Measurements from ENCODE around the gene GAB3. TPM values are rescaled to one million over a fixed set of nuclear protein-coding genes. Genes with fewer than 3 reads are reported as not detected.

GAB3 gene
- total and polyA plus RNA-seq, 9 of the 15 experiments (the other 6 are each of a cell fraction or from before 2014, with no cell fraction given): 16.1 to 31.4 (median 20.2) TPM

DNA sequence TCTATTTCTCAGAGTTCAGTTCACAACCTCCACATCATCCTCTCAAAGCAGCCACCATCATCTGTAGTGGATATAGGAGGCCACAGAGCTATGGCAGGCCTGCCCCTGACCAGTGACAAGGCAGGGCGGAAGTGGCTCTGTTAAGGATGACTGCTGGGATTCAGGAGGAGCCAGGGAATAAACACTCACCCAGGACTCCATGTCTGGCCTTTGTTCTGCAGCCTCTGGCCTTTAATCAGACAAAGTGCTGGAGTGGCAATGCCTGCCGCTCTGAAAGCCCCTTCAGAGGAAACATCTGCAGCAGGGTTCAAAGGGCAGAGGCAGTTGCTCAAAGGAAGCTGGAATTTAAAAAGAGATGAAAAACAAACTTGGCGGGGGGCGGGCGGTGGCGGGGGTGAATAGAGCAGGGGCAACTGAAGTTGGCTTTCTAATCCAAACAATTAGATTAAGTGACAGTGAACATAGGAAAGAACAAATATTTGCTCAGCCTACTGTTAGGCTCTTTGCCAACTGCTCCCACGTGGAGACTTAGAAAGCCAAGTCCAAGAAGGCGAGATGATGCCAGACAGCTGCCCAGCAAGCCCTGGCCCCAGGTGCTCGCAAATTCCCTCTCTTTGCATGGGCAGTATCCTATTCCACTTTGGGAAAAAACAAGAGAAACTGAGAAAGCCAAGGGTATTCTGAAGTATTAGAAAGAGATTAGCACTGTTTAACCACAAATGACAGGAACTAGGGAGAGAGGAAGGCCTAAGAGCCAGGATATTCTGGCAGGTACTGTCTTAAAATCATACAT is 48.9 kb upstream of the GAB3 start:
- Histone ChIP-seq H2AFZ (ENCODE audit: low read depth, low read length) (no peak overlapping the region), H3K36me3 (ENCODE audit: control insufficient read depth, insufficient read depth, low read length) (peaks cover 72% of the 10 kb centered on the region), H3K4me1 (replicated peaks in 1 of 2; ENCODE audit: control insufficient read depth in 2 of 2, insufficient read depth in 2 of 2, low read length in 2 of 2) (peaks cover 22 to 44% of the 10 kb centered on the region in 2 experiments), H3K4me3 (peak overlapping the region; percentile 89), H3K9ac (ENCODE audit: insufficient read depth in 1 of 2, low read depth in 2 of 2, low read length in 2 of 2) (peak overlapping the region; percentile 82 to 91; a peak in 3 of 4 replicates), H3K9me1 (ENCODE audit: control insufficient read depth, insufficient read depth, low read length) (no peaks in the 10 kb centered on the region), H3K4me2 (ENCODE audit: insufficient read depth, low read length) (peak overlapping the region; percentile 75), H3K27ac (ENCODE audit: extremely low read depth, low read depth, low read length) (peak overlapping the region; percentile 100), H4K20me1 (replicated peaks; ENCODE audit: control insufficient read depth, insufficient read depth, low read length) (0 out of 2 replicates have a peak, but pooled peaks cover 8% of the 10 kb centered on the region), H3K79me2 (ENCODE audit: control insufficient read depth, insufficient read depth, low read length) (peaks cover 98% of the 10 kb centered on the region), H3K27me3 (ENCODE audit: control insufficient read depth in 2 of 2, insufficient read depth in 2 of 2, low read length in 2 of 2) (no peaks in the 10 kb centered on the region), H3K9me3 (replicated peaks; ENCODE audit: control insufficient read depth, insufficient read depth, low read depth, low read length) (no peaks in the 10 kb centered on the region)
- peak in 1 of 4 experiments; percentile 32 for DNase-seq (ENCODE audit: extremely low read depth in 1 of 4, low spot score in 3 of 4)
- POLR2A ChIA-PET: interaction anchor here (1.0 to 4.0 kb wide), 5 partner anchors 10 to 28 kb away, joined by 3 to 24 read pairs (median 4); no protein-coding TSS in a partner anchor
- WGBS (ENCODE audit: insufficient coverage, low coverage, missing lambda C conversion rate): 8% methylated on average over 9 of the region's 9 CpGs
- CTCF ChIA-PET (ENCODE audit: low intra/inter-chr PET ratio): no interaction called here
- TSS peak; percentile 37 for BruUV-seq (replicated peaks)
- ATAC-seq: peak; percentile 32; the same call in 1 of the 3 replicates
- FAIRE-seq: no peak
- intact Hi-C loops (cut with micrococcal nuclease) (loop anchor here (1.0 to 5.0 kb wide), 3 partner anchors 15 to 38 kb away; partner anchors contain the start of gene DKC1), in situ Hi-C loops (cut with MboI) (no loop called here)
- TF ChIP-seq CBFA2T3 (IDR thresholded peaks at IDR 0.05) (no peak), NR2C2 (CRISPR knock-in tag; IDR thresholded peaks at IDR 0.05) (0 out of 2 replicates have a peak, but pooled peaks have one; percentile 43), NR2C2 (tag; IDR thresholded peaks at IDR 0.05) (peak; percentile 79), ZNF23 (CRISPR knock-in tag; IDR thresholded peaks at IDR 0.05) (no peak), ZNF584 (CRISPR knock-in tag; IDR thresholded peaks at IDR 0.05; ENCODE audit: low read depth) (peak; percentile 44; the same call in 1 of the 2 replicates), BRD4 (IDR thresholded peaks at IDR 0.05) (peak; percentile 36; the same call in 1 of the 2 replicates), SP1 (CRISPR knock-in tag; IDR thresholded peaks at IDR 0.05) (no peak), NR2C1 (IDR thresholded peaks at IDR 0.05) (peak; percentile 59; the same call in 1 of the 2 replicates), NR2C1 (tag; IDR thresholded peaks at IDR 0.05) (peak; percentile 52; the same call in 1 of the 2 replicates), RCOR1 (IDR thresholded peaks at IDR 0.05; ENCODE audit: borderline replicate concordance in 1 of 2, low read depth in 2 of 2, low read length in 2 of 2) (peak in 1 of 2 experiments; percentile 3; a peak in 1 of 4 replicates), KLF13 (tag; IDR thresholded peaks at IDR 0.05; ENCODE audit: borderline replicate concordance, low read depth) (peak; percentile 74; the same call in 1 of the 2 replicates), TBP (optimal IDR thresholded peaks at IDR 0.05; ENCODE audit: low read depth, low read length) (peak; percentile 26), HDAC8 (tag; IDR thresholded peaks at IDR 0.05) (peak; percentile 64; the same call in 1 of the 2 replicates), NFIC (IDR thresholded peaks at IDR 0.05) (peak; percentile 44; the same call in 1 of the 2 replicates), ATF7 (IDR thresholded peaks at IDR 0.05) (0 out of 2 replicates have a peak, but pooled peaks have one; percentile 6), GTF2A2 (tag; IDR thresholded peaks at IDR 0.05) (no peak), ZFX (CRISPR knock-in tag; IDR thresholded peaks at IDR 0.05) (peak; percentile 44)
- TF ChIP-seq, protein P1, sequence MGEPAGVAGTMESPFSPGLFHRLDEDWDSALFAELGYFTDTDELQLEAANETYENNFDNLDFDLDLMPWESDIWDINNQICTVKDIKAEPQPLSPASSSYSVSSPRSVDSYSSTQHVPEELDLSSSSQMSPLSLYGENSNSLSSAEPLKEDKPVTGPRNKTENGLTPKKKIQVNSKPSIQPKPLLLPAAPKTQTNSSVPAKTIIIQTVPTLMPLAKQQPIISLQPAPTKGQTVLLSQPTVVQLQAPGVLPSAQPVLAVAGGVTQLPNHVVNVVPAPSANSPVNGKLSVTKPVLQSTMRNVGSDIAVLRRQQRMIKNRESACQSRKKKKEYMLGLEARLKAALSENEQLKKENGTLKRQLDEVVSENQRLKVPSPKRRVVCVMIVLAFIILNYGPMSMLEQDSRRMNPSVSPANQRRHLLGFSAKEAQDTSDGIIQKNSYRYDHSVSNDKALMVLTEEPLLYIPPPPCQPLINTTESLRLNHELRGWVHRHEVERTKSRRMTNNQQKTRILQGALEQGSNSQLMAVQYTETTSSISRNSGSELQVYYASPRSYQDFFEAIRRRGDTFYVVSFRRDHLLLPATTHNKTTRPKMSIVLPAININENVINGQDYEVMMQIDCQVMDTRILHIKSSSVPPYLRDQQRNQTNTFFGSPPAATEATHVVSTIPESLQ (CRISPR knock-in tag; IDR thresholded peaks at IDR 0.05): no peak

All from K562 (cell line).